Posterior vena cava (tissue), 2 donors: ENCODE measurements around the gene SPTLC2. TPM values are rescaled to one million over a fixed set of nuclear protein-coding genes. Genes with fewer than 3 reads are reported as not detected.

Experiments used
- DNase-seq: peaks from one replicate; pipeline ENCODE4 v3.0.0-alpha.2; 2020; ENCODE audit warnings: low spot score
- intact Hi-C, 2 donors: fragments of 100-400 bp; cut with DNase I; formaldehyde crosslinking; loops; one replicate each; pipeline versions ENCODE4 v1.14.1 to v1.14.2; 2022 to 2023
- total RNA-seq, 2 donors: library from RNA; stranded (reverse); fragmentation: NEBNext Ultra II Directional; extraction: Animal tissue kit (Norgen Biotek cat#: 25700); gene quantifications; one replicate each; pipeline ENCODE4 v1.2.1, GENCODE V29; 2021
- donor health status: DM: yes; HTN: yes; CAD: no.
- donor health status: DM: yes; HTN: yes; CAD: no.

SPTLC2 gene
- total RNA-seq, 2 donors from 2014 or later = 27.3 to 29.9 TPM

DNA sequence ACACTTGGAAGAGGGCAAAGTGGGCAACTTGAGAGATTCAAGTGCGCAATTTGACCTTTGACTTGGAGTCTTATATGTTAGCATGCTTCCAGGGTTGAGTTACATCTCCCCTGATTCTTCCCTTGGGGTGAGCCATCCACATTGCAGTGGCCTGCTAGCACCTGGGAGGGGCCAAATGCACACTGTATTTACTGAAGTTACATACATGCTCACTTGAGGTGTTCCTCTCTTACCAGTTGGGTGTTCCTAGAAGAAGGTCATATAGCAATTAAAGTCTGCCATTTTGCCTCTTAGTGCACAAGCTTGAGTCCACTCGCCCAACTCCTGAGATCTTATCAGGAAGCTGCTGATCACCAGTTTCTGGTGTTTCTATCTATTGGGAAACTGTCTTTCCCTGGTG is 13.7 kb upstream of the SPTLC2 start:
- intact Hi-C loops = no loop called here
- no peak for DNase-seq

DNA sequence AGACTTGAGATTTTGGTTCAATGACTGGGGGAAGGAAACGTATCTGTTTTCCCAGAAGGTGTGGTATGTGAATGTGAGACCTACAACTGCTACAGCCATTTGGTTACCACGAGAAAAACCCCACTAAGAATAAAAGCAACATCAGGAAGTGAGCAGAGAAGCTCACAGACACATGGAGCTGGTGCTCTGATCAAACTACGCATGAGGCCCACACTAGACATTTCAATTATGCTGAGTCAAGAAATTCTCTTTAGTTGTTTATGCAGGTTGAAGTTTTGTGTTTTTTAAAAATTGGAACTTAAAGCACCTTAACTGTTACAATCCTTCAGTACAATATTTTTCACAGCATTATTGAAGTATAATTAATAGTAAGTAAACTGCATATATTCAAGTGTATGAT is 8.9 kb upstream of the SPTLC2 start:
- no peak for DNase-seq
- intact Hi-C loops = no loop called here

DNA sequence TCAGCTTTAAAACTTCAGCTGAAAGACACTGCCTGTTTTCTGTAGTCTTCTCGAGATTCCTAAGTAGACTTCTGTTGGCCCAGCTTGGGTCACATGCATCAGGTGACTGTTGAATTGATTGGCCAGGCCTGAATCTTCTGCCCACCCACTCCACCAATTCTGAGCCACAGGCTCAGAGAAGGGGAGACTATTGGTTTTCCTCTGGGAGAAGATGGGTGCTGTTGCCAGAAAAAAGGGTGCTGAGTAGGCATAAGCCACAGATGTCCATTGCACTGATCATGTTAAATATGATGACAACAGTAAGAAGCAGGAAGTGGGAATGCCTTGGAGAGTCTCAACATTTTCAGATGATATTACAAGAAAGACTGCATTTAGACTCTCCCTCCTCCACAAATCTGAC is 6.8 kb upstream of the SPTLC2 start:
- intact Hi-C loops = no loop called here
- DNase-seq = no peak

DNA sequence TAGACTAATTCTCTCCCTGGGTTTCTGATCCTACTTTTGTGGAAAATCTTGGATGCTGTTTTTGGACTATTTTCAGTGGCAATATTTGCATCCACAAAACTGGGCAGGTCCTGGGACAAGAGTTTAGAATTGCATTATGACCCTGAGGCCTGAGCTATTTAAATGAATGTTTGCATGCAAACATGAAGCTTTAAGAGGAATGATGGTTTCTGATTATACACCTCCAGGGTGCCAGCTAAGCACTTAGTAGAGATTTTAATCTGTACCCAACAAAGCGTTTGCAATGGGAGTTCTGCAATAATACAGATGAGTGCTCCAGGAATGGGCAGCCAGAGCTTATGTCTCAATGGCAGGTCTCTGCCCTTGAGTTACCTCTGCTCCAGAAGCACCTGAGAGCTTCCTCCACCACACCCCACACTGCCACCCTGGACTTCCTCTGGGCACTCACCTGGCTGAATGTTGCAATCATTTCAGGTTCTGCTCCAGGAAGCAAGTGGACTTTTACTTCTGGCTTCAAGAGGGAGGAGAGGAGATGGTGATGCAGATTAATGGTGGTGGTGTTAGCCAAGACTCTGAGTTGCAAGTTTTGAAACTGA is 6.0 kb upstream of the SPTLC2 start:
- DNase-seq = no peak
- intact Hi-C loops = no loop called here

DNA sequence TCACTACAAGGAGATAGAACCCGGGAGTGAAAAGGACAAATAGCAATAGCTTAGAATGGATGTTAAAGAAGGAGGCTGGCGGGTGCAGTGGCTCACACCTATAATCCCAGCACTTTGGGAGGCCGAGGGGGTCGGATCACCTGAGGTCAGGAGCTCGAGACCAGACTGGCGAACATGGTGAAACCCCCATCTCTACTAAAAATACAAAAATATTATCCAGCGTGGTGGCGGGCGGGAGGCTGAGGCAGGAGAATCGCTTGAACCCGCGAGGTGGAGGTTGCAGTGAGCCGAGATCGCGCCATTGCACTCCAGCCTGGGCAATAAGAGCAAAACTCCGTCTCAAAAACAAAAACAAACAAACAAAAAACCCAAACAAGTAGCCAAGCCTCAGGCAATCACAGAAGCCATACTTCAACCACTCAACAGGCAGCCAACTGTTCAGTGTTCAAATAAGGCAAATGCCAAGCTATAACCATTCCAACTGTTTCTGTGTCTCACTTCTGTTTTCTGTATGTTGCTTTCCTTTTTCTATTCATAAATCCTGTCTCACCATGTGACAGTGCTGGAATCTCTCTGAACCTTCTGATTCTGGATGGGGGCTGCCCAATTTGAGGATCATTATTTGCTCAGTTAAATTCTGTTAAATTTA is 3.9 kb upstream of the SPTLC2 start:
- intact Hi-C loops = no loop called here
- DNase-seq = no peak

DNA sequence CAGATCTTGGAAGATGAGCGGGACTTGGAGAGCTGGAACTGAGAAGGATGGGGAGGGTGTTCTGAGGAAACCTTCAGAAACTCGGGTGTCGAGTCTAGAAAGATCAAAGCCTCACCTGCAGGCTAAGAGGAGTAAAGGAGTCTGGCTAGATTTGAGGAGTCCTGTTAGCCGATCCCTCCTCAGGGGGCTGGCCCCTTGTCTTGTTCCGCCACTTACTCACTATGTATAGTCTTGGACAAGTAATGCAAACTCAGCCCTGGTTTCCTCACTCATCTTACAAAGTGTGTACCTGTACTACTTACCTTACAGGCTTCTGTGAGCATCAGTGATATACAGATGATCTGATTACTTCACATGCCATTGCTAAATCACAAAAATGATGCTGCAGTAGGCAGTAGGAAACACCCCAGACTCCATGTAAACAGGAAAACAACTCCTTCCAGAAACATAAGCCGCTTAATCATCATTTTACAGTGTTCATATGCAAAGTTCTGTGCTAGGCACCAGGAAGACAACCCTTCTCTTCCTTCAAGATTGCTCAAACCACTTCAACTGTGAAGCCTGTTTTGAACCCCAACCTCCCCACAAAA is 2.0 kb upstream of the SPTLC2 start:
- no peak for DNase-seq
- intact Hi-C loops = no loop called here

DNA sequence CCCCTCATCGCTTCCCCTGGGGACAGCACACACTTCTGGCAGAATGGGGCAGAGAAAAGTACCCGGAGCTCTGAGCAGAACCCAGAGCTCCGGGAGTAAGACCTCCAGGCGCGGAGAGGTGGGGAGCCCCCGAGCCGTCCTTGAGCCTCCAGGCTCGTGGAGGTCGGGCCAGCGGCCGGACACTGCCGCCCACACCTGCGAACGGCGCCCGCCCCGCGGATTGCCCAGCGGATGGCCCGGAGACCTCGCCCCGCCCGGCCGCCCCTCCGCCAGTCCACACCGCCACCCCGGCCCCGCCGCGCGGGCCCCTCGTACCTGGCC is 344 bp downstream of the SPTLC2 start:
- intact Hi-C loops = no loop called here
- peak; percentile 87 for DNase-seq

DNA sequence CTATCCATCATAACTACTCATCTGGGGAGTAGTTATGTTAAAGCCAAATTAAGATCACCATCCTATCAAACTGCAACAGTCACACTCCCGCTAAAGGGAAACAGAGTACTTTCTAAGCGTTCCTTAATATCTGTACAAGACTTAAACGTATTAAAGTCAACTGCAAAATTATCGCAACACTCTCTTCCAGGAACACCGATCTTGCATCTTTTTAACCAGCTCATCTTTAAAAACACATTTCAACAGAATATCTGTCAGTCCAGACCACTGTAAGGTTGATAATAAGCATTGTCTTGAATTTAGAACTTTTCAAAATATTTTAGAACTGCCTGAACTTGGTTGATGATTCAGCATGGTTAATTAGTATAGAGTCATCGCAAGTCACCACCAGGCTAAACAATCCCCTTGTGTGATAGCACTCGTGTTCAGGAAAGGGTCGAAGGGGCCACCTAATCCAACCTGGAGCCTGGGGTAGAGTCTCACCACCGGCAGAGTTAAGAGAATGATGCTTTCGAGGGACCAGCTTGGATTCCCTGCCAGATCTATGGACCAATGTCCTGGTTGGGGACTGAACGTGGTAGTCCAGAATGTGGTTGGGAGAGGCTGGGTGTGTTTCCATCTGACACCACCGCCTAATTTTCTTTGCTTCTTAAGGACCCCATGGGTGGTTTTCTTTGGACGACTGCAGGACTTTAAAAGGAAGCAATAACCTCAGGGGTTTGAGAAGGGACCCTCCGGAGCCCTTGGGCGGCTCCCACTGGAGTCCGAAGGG is 890 bp downstream of the SPTLC2 start:
- intact Hi-C loops = no loop called here
- no peak for DNase-seq

DNA sequence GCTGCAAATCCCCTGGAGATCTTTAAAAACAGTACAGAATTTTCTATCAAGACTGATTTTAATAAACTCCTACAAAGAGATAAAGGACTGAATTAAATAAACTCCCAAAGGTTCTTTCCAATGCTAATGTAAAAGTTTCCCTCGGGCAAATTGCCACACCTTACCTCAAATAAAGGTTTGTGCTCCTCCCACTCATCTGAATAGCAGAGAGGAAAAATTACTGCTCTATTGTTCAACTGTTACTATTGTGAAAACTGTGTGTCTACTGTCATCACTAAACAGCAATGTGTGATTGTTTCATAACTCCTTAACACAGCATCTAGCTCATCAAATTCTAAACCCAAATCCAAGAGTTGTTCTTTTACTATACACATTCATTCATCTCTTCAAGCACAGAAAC is 3.2 kb downstream of the SPTLC2 start:
- no peak for DNase-seq
- intact Hi-C loops = no loop called here

DNA sequence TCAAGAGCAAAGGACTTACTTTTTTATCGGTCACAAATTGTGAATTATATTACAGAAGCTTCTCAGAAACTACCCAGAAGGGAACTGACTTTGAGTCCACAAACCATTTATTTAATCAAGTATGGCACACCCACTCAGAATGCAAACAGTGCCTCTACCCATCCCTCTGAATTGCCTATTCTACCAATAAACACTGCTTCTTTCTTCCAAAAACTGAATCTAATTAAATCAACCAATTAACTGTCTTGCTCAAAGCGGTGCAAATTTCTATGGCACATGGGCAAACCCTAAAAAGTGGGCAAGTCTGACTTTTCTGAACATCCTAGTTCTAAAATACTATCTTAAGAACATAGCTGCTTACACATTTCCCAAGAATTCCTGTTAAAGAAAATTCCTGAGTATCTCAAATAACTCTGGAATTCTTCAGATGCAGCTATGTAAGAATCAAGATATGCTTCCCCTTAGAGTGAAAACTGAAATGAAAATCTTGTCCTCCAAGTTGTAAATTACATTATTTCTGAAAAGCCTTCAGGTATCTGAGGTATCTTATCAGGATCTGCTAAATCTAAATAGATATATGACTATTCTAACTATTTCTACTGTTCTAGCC is 4.3 kb downstream of the SPTLC2 start:
- DNase-seq = no peak

DNA sequence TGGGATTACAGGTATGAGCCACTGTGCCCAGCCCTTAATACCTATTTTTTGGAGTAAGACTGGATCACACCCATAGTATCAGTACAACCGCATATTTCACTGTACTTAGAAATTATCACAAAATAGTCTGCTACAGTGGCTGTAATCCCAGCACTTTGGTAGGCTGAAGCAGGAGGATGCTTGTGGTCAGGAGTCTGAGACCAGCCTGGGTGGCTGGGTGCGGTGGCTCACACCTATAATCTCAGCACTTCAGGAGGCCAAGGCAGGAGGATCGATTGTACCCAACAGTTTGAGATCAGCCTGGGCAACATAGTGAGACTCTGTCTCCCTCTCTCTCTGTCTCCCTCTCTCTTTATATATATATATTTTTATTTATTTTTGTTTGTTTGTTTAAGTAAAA is 5.9 kb downstream of the SPTLC2 start:
- no peak for DNase-seq
- intact Hi-C loops = no loop called here

More for the DNA sequence above, 4.3 kb downstream of the SPTLC2 start:
- intact Hi-C loops = no loop called here

DNA sequence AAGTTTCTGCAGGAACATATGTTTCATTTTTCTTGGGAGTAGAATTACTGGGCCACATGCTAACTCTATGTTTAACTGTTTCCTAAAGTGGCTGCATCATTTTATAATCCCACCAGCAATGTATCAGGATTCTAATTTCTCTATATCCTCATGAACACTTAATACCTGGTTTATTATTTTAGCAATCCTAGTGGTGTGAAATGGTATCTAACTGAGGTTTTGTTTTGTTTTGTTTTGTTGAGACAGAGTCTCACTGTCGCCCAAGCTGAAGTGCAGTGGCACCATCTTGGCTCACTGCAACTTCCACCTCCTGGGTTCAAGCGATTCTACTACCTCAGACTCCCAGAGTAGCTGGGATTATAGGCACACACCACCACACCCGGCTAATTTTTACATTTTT is 6.5 kb downstream of the SPTLC2 start:
- intact Hi-C loops = no loop called here
- DNase-seq = no peak

DNA sequence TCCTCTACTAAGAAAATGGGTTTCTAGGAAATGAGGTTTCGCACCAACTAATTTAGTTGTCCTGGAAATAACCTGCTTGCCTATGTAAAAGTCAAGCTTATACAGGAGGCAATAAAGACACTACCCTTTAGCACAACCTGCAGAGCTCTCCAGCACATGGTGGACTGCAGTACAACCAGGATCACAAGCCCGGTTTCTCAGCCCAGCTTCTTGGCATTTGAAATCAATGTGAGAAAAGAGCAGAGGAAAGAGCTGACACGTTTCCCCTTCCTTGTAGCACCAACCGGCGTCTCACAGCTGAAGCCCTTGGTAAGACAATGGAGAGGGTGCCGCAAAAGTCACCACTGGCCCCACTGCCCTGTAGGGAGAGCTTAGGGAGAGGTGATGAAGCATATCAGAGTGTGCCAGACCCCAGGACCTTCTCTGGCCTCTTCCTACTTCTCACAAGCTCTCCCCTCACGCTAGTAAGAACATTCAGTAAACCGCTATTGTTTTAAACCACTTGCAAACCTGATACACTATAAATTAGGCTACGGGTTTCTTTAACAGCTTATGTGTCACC is 8.6 kb downstream of the SPTLC2 start:
- intact Hi-C loops = no loop called here

DNA sequence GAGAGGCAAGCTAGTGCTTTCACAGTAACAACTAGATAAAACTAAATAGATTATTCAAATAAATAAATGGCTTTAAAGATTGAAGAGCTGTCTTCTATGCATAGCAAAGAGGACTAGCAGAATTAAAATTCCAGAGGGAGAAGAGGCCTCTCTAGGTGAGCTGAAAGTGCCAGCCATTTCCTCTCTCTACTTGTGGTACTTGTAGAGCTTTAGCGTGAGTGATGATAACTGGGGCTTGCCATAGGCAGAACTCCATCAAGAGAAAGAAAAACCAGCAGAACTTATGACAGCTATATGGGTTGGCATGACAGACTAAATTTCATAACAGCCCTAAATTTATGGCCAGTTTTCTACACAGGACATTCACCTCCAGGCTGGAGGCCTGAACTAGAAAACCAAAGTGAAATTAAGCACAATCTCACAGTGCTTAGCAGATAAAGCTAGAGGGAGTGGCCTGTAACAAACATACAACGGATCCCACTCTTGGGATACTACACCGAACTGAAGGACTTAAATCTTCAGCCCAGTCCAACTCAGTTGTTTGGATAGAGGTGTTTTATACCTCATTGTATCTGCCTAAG is 11.0 kb downstream of the SPTLC2 start:
- intact Hi-C loops = no loop called here
- no peak for DNase-seq

More for the DNA sequence above, 8.6 kb downstream of the SPTLC2 start:
- DNase-seq = no peak

DNA sequence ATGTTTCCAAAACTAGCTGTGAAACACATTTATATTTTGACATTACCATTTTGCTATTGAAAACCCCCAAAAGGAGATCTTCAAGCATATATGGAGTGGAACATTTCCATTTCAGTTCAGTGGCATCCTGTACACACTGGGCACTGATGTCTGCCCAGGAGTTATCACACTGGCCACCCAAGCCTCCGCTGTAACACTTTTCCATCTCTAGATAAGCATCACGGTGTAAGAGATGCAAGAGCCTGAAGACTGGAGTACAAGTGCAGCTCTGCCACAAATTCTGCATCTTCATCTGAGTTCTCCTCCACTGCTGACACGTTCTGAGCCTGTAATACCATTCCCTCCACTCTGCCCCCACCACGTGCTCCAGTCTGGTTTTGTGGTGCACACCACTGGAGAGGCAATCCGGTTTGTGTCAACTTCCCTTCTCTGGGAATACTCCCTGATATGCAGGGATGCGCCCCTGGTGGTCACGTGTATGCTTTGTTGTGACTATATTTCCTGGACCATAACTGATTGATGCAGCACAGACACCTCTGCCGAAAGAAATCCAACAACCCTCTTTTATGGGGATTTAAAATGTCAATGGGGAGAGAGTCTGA is 12.7 kb downstream of the SPTLC2 start:
- intact Hi-C loops = no loop called here
- DNase-seq = no peak

DNA sequence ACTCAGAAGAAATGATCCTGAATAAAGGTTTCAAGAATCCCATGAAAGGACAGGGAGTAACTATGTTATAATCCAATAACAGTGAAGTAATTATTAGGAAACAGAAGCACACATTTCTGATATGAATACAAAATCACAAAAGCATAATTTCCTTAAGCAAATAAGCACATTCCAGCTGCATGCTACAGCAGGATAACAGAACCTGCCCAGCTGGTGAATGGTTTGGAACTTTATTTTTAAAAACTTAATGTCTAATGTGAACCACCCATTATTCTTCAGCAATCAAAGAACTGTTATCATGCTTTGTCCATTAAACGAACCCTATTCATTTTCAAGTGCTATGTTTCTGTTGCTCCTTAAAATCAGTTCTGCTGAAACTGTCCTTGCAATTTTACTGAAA is 13.4 kb downstream of the SPTLC2 start:
- no peak for DNase-seq
- intact Hi-C loops = no loop called here

DNA sequence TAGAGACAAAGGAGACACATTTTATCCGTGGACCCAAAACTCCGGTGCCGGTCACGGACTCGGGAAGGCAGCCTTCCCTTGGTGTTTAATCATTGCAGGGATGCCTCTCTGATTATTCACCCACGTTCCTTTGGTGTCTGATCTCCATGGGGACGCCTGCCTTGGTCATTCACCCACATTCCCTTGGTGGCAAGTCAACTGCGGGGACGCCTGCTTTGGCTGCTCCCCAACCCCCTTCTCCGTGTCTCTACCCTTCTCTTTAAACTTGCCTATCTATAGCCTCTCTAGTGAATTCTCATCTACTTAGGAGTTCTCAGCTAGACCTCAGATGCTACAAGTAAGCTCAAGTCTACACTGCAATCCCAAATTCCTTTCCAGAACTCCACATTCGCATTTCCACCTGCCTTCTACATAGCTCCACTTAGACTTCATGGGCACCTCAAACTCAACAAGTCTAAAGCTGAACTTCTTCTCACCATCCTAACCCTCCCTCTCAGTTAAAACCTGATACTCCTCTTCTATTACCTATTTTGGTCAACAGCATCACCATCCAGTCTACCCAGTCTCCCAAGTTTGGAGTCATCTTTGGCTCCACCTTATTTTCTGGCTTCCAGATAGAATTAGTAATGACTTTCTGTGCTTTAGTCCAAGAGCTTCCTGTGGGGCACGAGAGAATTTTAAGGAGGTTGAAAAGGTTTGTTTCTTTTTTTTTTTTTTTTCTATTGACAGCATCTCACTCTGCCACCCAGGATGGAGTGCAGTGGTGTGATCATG is 14.4 kb downstream of the SPTLC2 start:
- DNase-seq = no peak
- intact Hi-C loops = no loop called here

DNA sequence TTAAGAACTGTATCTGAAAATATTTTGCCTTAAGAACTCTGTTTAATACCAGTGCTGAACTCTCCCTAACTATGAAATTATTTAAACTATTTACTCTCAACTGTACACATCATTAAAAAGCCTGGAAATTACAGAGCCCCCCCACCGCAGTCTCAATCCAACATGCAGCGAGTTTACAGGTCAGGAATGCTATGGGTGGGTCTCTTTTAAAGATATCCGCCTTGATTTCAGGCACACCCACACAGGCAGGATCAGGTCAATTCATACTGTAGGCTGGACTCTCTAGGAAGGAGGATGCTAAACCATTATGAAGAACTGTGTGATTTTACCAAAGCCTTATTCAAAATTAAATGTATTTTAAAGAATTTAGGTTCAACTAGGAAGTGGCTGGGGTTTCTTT is 16.5 kb downstream of the SPTLC2 start:
- intact Hi-C loops = no loop called here
- no peak for DNase-seq
